22Rv1 (cell line): ENCODE results near the gene MARF1.

Experiments used
- H3K27ac ChIP-seq: fragments of 450-650 bp; 2 replicates; pipeline ENCODE4 v1.5.1; 2017
- CTCF ChIP-seq: fragments of 450-650 bp; IDR thresholded peaks from 2 replicates; pipeline ENCODE4 v1.5.1; 2017; ENCODE audit warnings: mild to moderate bottlenecking
- ZFX ChIP-seq: fragments of 450-650 bp; IDR thresholded peaks from 2 replicates; pipeline ENCODE4 v1.6.1; 2017; ENCODE audit warnings: antibody characterized with exemption, borderline replicate concordance

The MARF1 gene

GRCh38 chr16:15616475-15617165, 26.3 kb downstream of the MARF1 start:
- H3K27ac ChIP-seq = no peak overlapping the region
- no peak for TF ChIP-seq CTCF
- TF ChIP-seq ZFX = no peak

GRCh38 chr16:15616012-15616411, 26.9 kb downstream of the MARF1 start:
- no peak overlapping the region for H3K27ac ChIP-seq
- TF ChIP-seq CTCF = no peak
- no peak for TF ChIP-seq ZFX

GRCh38 chr16:15613676-15614075, 29.3 kb downstream of the MARF1 start:
- TF ChIP-seq ZFX = no peak
- TF ChIP-seq CTCF = no peak
- no peak overlapping the region for H3K27ac ChIP-seq

GRCh38 chr16:15611610-15612009, 31.3 kb downstream of the MARF1 start:
- H3K27ac ChIP-seq = no peak overlapping the region
- TF ChIP-seq CTCF (no peak), ZFX (no peak)

- TF ChIP-seq CTCF = no peak
- TF ChIP-seq ZFX = no peak
- no peak overlapping the region for H3K27ac ChIP-seq
Observed at GRCh38 chr16:15610369-15610871, 32.5 kb downstream of the MARF1 start.

GRCh38 chr16:15609286-15609649, 33.7 kb downstream of the MARF1 start:
- no peak overlapping the region for H3K27ac ChIP-seq
- TF ChIP-seq CTCF (no peak), ZFX (no peak)

- no peak overlapping the region for H3K27ac ChIP-seq
Observed at GRCh38 chr16:15608398-15609285, 34.3 kb downstream of the MARF1 start.

More at GRCh38 chr16:15608398-15609285, 34.3 kb downstream of the MARF1 start:
- TF ChIP-seq ZFX = no peak
- no peak for TF ChIP-seq CTCF
